NCI-H526 treated with DMSO at 0.1 percent for 48 hours (cell line): ENCODE measurements around the gene FRMD1.

Source experiments
- DNase-seq: peaks from one replicate; lab custom pipeline; 2025; lab: John Stamatoyannopoulos, UW

Gene FRMD1

DNA sequence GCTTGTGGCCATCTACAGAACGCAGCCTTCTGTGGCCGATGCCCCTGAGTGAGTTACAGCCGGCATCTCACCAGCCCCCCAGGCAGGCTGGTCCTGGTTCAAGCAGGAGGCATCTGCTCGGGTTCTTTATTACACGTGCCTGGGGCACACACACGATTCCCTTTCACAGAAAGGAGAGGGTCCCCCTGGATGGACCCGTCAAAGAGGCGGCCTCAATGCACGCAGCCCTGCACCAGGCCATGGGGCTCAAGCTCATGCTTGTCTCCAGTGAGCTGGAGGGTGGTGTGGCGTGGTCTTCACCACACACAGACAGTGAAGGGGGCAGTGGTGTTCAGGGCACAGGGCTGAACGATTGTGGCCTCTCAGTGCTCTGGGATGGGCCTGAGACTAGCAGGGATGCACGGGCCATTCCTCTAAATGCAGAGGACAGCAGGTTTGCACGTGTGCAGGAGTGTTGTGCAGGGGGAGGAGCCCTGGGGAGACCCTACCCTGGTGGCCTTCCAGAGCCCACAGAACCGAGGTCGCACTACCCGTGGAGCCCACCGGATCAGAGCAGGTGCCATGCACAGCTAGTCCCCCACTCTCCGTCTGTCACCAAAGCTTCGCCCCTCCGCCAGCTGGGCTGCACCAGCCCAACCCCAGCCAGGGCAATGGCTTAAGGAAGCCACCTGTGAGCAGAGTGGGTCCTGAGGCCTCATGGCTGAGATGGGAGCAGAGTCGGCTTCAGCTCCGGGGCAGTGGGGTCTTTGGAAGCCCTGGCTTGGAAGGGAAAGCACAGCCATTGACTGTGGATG lies 23.1 kb downstream of the FRMD1 start:
- DNase-seq: no peak

DNA sequence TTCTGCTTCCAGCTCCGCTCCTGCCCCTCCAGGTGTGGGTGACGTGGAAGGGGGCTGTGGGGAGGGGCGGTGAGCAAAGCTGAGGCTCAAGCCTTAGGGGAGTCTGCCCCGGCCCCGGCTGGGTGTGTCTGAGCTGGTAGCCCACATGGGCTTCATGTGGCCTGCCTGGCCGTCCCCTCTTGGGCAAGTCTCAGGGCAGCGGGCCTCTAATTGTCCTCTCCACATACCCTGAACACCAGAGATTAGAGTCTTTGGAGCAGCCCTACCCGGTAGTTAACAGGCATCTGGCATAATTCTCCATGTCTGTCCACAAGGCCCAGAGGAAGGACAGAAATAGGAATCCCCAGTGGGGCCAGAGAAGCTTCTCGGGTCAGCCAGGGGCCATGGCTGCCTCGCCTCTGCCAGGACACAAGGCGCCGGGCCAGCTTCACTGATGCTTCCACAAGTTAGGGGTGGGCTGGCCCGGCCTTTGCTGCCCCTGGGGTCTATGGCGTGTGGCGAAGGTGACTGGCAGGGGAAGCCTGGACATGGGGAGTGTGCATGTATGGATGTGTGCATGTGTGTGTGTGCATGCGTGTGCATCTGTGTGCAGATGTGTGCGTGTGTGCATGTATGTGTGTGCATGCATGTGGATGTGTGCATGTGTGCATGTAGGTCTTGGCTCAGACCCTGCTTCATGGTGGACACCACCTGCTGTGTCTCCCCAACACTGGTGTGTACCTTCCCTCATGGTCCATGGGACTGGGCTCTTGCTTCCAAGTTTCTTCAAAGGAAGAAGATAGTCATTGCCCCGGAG lies 24.0 kb downstream of the FRMD1 start:
- no peak for DNase-seq

DNA sequence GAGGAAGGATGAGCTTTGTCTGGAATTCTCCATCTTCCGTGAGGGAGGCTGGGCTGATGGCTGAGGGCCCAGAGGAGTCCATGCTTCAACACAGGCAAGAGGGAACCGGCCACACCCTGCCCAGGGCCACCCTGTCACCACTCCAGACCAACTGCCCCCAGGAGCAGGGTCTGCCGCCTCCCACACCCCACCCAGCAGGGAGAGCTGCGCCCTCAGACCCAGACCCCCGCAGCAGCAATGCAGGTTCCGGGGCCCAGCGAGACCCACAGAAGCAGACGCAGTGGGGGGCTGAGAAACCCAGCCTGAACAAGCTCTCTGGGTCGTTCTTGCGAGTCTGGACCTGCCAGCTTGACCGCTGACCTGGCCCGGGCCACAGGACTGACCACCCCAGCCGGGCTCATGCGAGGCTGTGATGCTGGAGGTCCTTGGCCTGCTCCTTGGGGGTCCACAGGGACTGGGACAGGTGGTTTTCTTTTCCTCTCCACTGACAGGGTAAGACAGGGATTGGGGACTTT lies 25.0 kb downstream of the FRMD1 start:
- no peak for DNase-seq

DNA sequence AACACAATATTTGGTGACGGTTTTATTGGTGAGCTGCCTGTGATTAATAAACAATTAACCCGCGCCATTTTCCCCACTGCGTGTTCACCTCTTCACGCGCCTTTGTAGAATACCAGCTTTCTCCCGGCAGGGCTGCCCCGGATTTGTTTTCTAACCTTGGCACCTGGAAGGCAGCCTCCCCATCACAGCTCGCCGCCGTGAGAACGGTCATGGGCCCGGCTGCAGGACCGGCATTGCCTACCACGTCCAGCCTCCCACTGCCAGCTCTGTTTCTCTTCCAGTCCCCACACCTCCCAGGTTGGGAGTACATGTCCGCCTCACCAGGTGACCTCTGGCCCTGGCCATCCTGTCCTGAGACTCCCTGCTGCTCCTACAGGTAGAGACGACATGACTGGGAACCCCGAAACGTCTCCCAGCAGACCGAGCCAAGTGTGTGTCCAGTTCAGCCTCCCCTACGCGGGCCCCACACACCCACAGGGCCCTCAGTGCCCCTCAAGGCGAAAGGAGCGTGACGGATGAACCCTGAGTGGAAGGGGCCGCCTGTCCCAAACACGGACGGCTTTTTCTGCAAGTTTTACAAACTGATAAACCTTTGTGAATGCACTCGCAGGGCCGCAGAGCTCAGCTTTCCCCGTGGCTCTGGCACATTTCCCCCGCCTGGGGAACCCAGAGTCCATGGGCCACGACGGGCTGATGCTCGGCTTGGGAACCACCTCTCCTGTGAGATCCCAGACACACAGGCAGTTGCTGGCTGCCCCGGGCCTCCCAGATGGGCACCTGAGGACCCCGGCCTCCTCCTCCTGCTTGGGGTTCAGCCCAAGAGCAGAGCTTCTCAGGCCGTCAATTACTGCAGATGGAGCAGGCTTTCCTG lies 25.7 kb downstream of the FRMD1 start:
- no peak for DNase-seq

DNA sequence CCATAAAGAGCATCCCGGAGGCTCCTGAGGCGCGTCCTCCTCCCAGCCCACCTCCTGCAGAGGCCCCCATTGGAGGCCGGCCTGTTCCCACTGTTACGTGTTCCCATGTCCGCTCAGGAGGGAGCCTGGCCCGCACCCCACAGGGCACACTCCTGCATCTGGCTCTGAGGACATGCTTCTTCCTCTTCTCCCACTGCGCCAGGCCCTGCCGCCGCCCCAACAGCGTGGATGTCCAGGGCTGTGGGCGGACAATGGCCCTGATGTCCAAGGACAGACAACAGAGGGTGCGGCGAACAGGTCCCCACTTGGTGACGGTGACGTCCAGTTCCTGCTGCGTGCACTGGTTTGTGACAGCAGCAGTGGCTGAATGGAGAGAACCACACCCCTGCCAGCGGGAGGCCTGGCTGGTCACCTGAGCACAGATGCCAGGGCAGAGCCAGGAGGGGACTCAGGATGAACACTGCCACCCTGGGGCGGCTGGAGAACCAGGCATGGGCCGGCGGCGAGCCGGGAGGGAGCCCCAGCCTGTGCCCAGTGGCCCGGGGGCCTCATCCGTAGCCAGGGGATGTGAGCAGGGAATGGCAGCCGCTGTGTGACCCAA lies 26.6 kb downstream of the FRMD1 start:
- no peak for DNase-seq

DNA sequence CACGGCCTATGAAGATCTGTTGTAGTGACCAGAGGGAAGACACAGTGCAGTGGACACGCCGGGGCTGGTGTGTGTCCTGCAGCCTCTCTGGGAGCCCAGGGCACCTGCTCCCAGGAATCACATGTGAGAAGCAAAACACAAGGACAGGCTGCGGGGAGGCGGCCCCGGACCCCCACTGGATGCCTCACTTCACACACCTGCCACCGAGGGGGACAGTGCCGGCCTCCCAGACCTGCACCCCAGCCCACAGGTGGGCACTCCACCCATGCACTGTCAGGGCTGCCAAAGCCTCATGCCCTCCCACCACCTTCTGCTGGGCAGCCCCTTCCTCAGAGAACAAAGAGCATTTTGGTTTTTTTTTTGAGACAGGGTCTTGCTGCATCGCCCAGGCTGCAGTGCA lies 27.4 kb downstream of the FRMD1 start:
- DNase-seq: no peak

DNA sequence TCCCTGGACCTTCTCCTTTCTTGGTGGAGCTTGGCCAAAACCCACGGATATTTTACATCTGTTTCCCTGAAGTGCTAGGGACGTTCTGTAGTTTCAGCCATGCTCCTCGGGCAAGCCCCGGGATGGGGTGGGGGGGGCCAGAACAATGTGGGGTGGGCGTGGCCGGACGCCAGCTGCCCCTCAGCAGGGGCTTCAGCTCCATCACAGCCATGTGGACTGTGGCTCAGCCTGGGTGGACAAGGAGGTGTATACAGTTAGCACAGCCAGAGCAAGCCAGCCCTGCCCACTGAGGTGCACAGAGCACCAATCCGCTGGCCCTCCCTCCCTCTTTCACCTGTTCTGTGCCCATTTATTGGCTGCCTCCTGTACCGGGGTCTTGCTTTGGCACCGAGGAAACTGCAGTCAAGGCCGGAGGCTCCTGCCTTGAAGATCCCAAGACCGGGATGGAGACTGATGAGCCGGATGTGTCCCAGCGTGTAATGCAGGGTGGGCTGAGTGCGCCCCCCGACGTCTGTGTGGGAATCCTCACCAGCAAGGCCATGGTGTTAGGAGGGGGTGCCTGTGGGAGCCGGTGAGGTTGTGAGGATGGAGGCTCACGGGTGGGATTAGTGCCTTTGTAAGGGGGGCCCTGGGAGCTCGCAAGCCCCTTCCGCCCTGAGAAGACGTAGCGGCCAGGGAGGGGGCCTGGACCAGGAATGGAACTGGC lies 28.0 kb downstream of the FRMD1 start:
- no peak for DNase-seq

DNA sequence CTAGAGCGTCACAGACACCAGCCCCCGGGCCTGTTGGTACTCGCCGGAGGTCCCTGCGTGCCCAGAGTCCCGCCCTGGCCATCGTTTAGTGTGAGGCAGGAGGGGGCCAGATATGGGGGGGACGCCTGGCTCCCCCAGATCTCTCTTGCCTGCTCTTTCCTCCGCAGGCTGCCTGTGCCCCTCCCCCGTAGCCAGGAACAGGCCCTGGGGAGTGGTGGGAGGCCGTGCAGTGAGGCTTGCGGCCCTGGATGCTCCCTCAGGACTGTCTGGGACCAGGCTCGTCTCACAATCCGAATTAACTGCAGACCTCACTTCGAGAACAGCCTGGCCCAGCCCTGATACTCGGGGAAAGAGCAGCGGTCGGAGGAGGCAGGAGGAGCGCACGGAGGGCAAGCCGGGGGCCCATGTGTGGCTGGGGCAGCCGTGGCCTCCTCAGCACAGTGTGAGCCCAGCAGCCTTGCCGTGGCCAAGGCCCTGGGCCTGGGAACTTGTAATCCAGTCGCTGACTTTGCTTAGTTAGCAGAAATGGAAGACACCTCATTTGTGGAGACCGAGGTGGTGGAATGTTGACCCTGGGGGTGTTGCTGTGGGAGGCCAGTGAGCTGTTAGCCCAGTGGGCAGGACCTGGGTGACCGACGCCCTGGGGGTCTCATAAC lies 28.7 kb downstream of the FRMD1 start:
- DNase-seq: no peak

DNA sequence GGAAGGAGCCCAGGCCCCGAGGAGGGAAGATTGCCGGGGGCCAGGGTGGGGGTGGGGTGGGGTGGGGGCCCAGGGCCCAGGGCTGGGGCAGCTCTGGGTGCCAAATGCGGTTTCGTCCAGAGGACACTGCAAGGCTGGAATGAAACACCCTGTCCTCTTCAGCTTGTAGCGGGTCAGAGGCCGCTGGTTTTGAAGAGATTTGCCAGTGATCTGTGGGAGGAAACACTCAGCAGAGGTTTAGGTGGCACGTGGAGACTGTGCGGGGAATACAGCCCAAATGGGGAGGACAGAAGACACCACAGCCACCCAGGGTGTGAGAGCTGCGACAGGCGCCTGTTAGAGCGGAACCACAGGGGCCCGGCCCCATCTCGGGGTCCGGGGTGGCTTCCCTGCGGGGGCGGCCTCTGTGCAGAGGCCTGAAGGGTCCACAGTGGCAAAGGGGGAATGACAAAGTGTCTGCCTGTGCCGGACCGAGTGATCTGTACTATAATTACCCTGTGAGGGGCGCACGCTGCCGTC lies 29.2 kb downstream of the FRMD1 start:
- no peak for DNase-seq

DNA sequence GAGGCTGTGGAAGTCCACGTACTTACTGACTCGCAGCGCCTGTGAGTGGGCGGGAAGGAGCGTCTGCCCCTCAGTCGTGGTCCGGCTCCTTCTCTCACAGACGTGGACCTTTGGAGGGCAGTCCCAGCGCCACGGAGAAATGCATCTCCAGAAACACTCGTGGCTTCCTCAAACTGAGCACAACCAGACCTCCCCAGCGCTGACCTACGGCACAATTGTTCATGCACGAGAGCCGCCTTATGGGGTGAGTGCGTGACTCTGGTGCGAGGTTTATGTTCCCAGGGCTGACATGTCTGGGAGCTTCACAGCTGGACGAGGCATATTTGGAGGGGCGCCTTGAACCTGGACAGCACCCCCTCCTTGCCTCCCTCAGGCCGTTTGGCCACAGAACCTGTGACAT lies 29.7 kb downstream of the FRMD1 start:
- DNase-seq: no peak

DNA sequence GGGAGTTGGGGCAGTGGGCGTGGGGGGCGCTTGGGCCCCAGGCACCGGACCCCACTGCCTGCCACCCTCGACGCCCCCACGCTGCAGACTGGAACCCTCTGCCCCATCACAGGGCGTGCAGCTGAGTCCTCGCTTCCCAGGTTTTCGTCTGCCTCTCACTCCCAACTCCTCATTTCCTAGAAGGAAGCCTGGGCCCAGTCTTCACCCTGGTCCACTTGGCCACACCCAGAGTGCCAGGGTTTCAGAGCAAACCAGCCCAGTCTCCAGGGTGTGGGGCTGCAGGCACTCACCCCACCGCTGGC lies 30.3 kb downstream of the FRMD1 start:
- DNase-seq: no peak

DNA sequence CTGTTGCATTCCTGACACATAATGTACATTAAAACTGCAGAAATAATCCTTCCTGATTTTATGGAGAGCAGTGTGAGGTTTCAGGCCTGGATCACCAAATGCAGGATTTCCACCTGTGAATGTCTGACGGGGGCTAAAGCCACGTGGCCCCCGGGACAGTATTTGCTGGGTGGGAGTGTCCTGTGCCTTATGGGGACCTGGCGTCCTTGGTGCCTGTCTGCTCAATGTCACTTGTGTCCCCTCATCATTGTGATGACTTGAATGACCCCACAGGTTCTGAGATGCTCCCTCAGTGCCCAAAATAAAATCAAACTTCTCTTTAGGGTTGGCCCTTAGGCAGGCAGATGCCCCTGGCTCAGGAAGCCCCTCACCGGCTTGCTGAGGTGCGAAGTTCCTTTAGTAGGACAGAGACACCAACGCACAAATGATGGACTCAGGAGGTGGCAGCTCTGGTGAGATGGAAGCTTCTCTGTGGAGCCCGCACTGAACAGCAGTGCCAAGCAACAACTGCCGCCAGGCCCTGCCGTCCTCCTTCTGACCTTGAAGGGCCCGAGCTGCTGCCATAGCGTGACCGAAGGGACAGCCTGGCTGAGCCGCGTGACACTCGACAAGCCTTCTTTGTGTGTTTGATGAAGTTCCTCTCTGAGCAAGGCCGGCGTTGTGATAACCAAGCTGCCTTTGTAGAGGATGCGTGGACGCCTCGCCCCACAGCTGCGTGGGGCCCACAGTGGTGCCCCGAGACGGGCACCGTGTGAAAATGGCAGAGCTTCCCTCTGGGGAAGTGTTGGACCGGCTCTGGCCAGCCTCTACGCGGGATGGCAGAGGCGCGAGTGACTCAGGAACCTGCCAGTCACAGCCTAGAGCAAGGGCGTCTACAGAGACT lies 30.9 kb downstream of the FRMD1 start:
- no peak for DNase-seq

DNA sequence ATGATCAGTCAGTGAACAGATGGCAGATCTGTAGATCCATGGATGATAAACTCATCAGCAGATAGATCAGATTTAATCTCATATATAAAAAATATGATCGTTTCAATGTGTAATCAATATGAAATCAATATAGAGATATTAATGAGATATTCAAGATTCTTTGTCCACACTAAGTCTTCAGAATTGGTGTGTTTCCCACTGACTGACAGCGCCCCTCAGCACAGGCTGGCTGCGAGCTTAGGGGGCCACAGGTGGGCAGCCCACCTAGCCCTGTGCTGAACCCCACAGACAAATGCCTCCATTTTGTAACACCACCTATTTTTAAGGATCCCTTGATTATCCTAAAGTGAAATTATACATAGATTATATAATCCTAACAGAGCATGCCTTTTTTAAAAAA lies 32.3 kb downstream of the FRMD1 start:
- no peak for DNase-seq

DNA sequence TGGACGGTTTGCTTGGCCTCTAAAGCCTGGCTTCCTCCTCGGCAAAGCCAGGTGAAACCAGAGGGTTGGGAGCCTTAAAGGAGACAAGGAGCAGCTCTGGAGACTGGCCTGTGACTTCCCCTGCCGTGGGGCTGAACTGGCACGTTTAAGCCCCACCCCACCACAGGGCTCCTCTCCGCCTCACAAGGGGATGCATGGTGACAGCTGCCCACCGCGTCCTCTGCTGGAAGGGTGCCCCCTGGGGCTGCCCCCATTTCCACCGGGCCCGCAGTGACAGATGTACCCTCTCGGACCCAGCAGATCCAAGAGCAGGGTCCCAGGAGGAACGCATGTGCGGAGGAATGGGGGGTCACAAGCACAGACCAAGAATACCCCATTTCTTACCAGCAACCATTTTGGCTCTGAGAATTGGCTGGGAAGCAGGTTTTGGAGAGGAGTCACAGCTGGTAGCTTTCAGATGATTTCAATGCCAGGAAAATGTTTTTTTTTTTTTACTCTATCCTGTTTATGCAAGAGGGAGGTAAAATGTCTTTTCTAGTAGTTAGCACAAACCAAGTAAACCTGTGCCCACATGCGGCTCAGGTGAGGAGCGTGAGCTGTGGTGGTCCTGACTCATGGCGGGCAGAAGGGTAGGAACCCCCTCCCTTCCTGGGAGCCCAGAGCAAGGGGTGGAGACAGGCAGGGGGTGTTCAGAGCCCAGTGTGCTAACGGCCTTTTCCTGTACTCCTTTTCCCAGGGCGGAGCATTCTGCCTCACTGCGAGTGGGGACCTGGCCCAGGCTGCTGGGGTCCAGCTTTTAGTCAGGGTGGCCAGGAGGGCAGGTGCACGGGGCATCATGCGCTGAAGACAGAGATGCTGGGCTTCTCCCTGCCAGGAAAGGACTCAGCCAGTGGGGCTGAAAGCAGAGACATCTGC lies 33.0 kb downstream of the FRMD1 start:
- no peak for DNase-seq

DNA sequence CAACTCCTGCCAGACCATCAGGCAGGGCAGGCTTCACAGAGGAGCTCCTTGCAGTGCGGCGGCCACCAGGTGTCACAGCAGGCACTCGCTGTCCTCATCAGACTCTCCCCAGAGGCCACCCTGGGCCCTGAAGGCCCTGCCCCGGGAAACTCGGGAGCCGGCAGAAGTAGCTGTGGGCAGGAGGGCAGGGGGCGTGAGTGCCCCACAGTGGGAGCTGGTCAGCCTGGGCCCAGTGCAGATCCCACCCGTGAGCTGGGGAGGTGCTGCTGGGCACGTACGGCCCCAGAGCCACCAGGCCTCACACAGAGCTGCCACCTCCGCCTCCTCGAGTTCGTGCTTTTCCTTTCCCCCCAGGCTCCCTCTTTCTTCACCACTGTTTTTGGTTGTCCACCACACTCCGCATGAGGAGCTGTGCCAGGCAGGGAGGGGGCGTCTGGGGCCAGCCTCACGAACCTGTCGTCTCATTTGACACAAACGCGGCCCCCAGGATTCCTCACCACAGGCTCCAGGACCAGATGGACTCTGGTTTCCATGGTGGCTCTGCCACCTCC lies 33.8 kb downstream of the FRMD1 start:
- no peak for DNase-seq

DNA sequence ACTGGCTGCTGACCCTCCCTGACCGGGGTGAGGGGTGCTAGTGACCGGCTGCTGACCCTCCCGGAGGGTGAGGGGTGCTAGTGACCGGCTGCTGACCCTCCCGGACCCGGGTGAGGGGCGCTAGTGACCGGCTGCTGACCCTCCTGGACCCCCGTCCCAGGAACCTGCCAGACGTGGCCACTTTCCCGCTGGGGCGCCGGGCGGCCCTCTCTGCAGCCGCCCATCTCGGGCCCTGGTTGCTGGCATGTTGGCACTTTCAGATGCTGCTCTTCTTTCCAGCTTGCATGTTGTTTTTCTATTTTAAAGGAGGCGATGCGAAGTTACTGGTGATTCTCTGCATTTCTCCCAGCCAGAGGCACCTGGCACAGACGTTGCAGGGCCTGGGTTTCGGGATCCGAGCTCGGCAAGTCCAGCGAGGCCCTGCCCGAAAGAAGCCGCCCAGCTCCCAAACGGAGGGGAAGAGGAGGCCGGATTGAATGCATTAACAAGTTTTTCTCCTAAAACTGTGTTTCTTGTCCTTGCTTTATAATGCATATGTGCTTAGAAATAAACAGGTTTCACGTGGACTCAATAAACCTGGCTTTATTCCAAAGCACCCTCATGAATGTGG lies 34.4 kb downstream of the FRMD1 start:
- no peak for DNase-seq

DNA sequence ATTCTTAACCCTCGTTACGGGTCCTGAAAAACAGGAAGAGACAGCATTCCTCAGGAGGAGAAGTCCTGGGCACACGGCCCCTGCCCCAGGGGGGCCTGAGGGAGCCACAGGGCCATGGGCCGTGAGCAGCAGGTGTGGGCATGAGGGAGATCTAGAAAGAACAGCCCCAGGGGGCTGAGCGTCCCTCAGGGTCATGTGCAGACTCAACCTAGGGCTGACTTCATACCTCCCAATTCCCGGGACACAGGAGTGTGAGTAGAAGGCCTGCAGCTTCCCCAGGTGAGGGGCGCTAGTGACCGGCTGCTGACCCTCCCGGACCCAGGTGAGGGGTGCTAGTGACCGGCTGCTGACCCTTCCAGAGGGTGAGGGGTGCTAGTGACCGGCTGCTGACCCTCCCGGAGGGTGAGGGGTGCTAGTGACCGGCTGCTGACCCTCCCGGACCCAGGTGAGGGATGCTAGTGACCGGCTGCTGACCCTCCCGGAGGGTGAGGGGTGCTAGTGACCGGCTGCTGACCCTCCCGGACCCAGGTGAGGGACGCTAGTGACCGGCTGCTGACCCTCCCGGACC lies 35.1 kb downstream of the FRMD1 start:
- no peak for DNase-seq
